Upper lobe of left lung (tissue), 4 donors: ENCODE results near the gene CUX1.

Experiments used
- CTCF ChIP-seq, 6 experiments: fragments of 450-650 bp in 4 of 6; fragments of 200-600 bp in 2 of 6; sonication (generic) in 2 of 6; IDR thresholded peaks; one replicate each; pipeline ENCODE4 v1.5.1; 2016 to 2019; ENCODE audit warnings: antibody characterized with exemption in 6 of 6
- EP300 ChIP-seq, 4 donors: sonication (generic); formaldehyde crosslinking; IDR thresholded peaks; one replicate each; pipeline ENCODE4 v1.5.1; 2017; ENCODE audit warnings: antibody characterized with exemption in 4 of 4, control low read depth in 2 of 4

GRCh38 chr7:101940830-101941229, 123.4 kb downstream of the CUX1 start:
- TF ChIP-seq CTCF (IDR thresholded peaks at IDR 0.05): no peak
- TF ChIP-seq EP300 (IDR thresholded peaks at IDR 0.05): no peak
